Endothelial cell of umbilical vein (primary cell): Measurements from ENCODE around the gene RCOR2. TPM values are rescaled to one million over a fixed set of nuclear protein-coding genes. Genes with fewer than 3 reads are reported as not detected.

Experiments
- BruUV-seq: library from RNA; stranded (reverse); fragments of 400-500 nt; replicated peaks from 2 replicates; lab custom pipeline; 2021; lab: Mats Ljungman, UMichigan
- CTCF ChIA-PET: fragments of 300-600, 350-600 bp; sonication (Branson Sonifier 250); formaldehyde crosslinking; loops from one replicate; lab custom pipeline; 2021; ENCODE audit warnings: antibody characterized with exemption, inconsistent platforms; lab: Charles Lee
- POLR2A ChIA-PET: fragments of 300-600, 350-600 bp; sonication (Branson Sonifier 250); formaldehyde crosslinking; loops from one replicate; lab custom pipeline; 2021; ENCODE audit warnings: antibody characterized with exemption, inconsistent platforms; lab: Charles Lee
- DNase-seq: peaks from one replicate; pipeline ENCODE4 v3.0.0-alpha.2; 2011; ENCODE audit warnings: low read depth, low spot score
- FAIRE-seq: peaks from 2 replicates; lab custom pipeline; 2011; peaks lifted over from hg19 to GRCh38; lab: Jason Lieb, UNC
- H2AFZ ChIP-seq: 2 replicates; pipeline ENCODE4 v1.6.0; 2012; ENCODE audit warnings: low read depth, low read length, control low read depth, inconsistent platforms
- H3K27ac ChIP-seq: 2 replicates; pipeline ENCODE4 v1.5.1; 2011; ENCODE audit warnings: low read depth, mild to moderate bottlenecking, control low read depth, low read length, moderate library complexity; ENCODE audit not compliant: insufficient read depth
- H3K27me3 ChIP-seq, 2 experiments: 2 replicates each; pipeline versions ENCODE4 v1.6.0 to v1.6.1; 2011; ENCODE audit warnings: low read length in 2 of 2, mixed read lengths in 1 of 2; ENCODE audit not compliant: control insufficient read depth in 2 of 2, insufficient read depth in 2 of 2
- H3K36me3 ChIP-seq, 2 experiments: 2 replicates in 1 of 2; 3 replicates in 1 of 2; pipeline ENCODE4 v1.5.1; 2011; ENCODE audit warnings: low read length in 2 of 2, mild to moderate bottlenecking in 1 of 2, moderate library complexity in 1 of 2; ENCODE audit not compliant: control insufficient read depth in 2 of 2, insufficient read depth in 2 of 2; ENCODE audit errors: extremely low read depth in 1 of 2
- H3K4me1 ChIP-seq: 3 replicates; pipeline ENCODE4 v1.5.1; 2011; ENCODE audit warnings: mild to moderate bottlenecking, low read length; ENCODE audit not compliant: control insufficient read depth, insufficient read depth; ENCODE audit errors: extremely low read depth
- H3K4me2 ChIP-seq: 2 replicates; pipeline ENCODE4 v1.6.1; 2011; ENCODE audit warnings: low read length, control low read depth, mixed read lengths; ENCODE audit not compliant: insufficient read depth
- H3K4me3 ChIP-seq, 3 experiments: fragments of 200-600 bp in 1 of 3; sonication (generic), shearing (Covaris generic) in 1 of 3; replicated peaks in 1 of 3; 2 replicates each; pipeline ENCODE4 v1.5.1; 2011 to 2016; ENCODE audit warnings: control low read depth in 3 of 3, low read length in 3 of 3, mild to moderate bottlenecking in 2 of 3, inconsistent platforms in 1 of 3, low read depth in 1 of 3, moderate library complexity in 1 of 3; ENCODE audit not compliant: insufficient read depth in 1 of 3
- H3K79me2 ChIP-seq: 2 replicates; pipeline ENCODE4 v1.6.0; 2012; ENCODE audit warnings: low read length, inconsistent platforms; ENCODE audit not compliant: control insufficient read depth, insufficient read depth
- H3K9ac ChIP-seq: replicated peaks from 2 replicates; pipeline ENCODE3; 2011; ENCODE audit warnings: low read length, control low read depth; ENCODE audit not compliant: insufficient read depth; ENCODE audit errors: extremely low read depth
- H3K9me1 ChIP-seq: replicated peaks from 3 replicates; pipeline ENCODE4 v1.6.0; 2011; ENCODE audit warnings: mild to moderate bottlenecking, low read length; ENCODE audit not compliant: control insufficient read depth, insufficient read depth; ENCODE audit errors: extremely low read depth
- H3K9me3 ChIP-seq: replicated peaks from 2 replicates; pipeline ENCODE4 v1.5.1; 2012; ENCODE audit warnings: low read length, inconsistent platforms; ENCODE audit not compliant: control insufficient read depth, insufficient read depth
- H4K20me1 ChIP-seq: replicated peaks from 2 replicates; pipeline ENCODE3; 2011; ENCODE audit warnings: mild to moderate bottlenecking, low read length; ENCODE audit not compliant: control insufficient read depth, insufficient read depth; ENCODE audit errors: extremely low read depth
- EZH2 ChIP-seq: IDR thresholded peaks from 2 replicates; pipeline ENCODE4 v1.6.1; 2012; ENCODE audit warnings: borderline replicate concordance, low read depth, mild to moderate bottlenecking, moderate library complexity, low read length, inconsistent platforms; ENCODE audit not compliant: severe bottlenecking
- FOS ChIP-seq: IDR thresholded peaks from 2 replicates; pipeline ENCODE4 v1.6.1; 2011; ENCODE audit warnings: mild to moderate bottlenecking, low read length, moderate library complexity, borderline replicate concordance; ENCODE audit not compliant: insufficient read depth
- GATA2 ChIP-seq: IDR thresholded peaks from 2 replicates; pipeline ENCODE4 v1.7.0; 2011; ENCODE audit warnings: low read depth, mild to moderate bottlenecking, moderate library complexity, mixed read lengths, low read length; ENCODE audit not compliant: insufficient read length, insufficient read depth
- JUN ChIP-seq: IDR thresholded peaks from 2 replicates; pipeline ENCODE4 v1.6.1; 2011; ENCODE audit warnings: borderline replicate concordance, low read depth; ENCODE audit not compliant: insufficient read length, insufficient read depth
- MYC ChIP-seq: IDR thresholded peaks from one replicate; pipeline ENCODE4 v1.6.1; 2011; ENCODE audit warnings: mild to moderate bottlenecking, low read depth, low read length
- POLR2A ChIP-seq: IDR thresholded peaks from 2 replicates; pipeline ENCODE4 v1.6.1; 2012; ENCODE audit warnings: low read depth, mild to moderate bottlenecking, control low read depth, low read length
- POLR2AphosphoS5 ChIP-seq: IDR thresholded peaks from 2 replicates; pipeline ENCODE4 v1.6.1; 2012; ENCODE audit warnings: low read depth, mild to moderate bottlenecking, control low read depth, low read length, moderate library complexity; ENCODE audit not compliant: insufficient read depth
- dilution Hi-C: fragments of 300-500 bp; cut with MboI; formaldehyde crosslinking; loops from one replicate; pipeline ENCODE4 v1.15.0; 2019; ENCODE audit warnings: low sequenced_read_pairs; ENCODE audit not compliant: extremely low pct_ligation_motif_present
- intact Hi-C: fragments of 100-400 bp; cut with micrococcal nuclease; formaldehyde crosslinking; loops from one replicate; pipeline ENCODE4 v1.10.0; 2022
- polyA plus RNA-seq, 4 experiments: library from polyadenylated mRNA; depleted of rRNA in 3 of 4; stranded (reverse) in 3 of 4; unstranded in 1 of 4; fragments of >200 nt; gene quantifications; 2 replicates each; pipeline versions ENCODE4 v1.2.1 to v1.2.3, GENCODE V29; 2011 to 2012; ENCODE audit warnings: missing spikeins in 1 of 4
- total RNA-seq: library from RNA; stranded (reverse); gene quantifications from 2 replicates; pipeline ENCODE4 v1.2.3, GENCODE V29; 2021
- TF ChIP-seq, protein P1 (sequence below): IDR thresholded peaks from 2 replicates; pipeline ENCODE4 v1.6.1; 2011; ENCODE audit not compliant: insufficient read depth, insufficient read length
- TF ChIP-seq, protein P2 (sequence below), 2 donors: IDR thresholded peaks; 1 replicate in 1 of 2; 2 replicates in 1 of 2; pipeline ENCODE4 v1.5.1; 2011; ENCODE audit warnings: low read length in 2 of 2, mild to moderate bottlenecking in 2 of 2, moderate library complexity in 2 of 2, control low read depth in 1 of 2, inconsistent platforms in 1 of 2, low read depth in 1 of 2; ENCODE audit not compliant: insufficient read depth in 1 of 2; ENCODE audit errors: extremely low read depth in 1 of 2

Gene RCOR2
- total and polyA plus RNA-seq, 2 donors (not counting 3 experiments of a cell fraction or from before 2014, with no cell fraction given), result 0.13 to 0.63 TPM

- Histone ChIP-seq H3K4me3 (no peak overlapping the region), H3K9ac (no peak overlapping the region), H2AFZ (no peak overlapping the region), H3K4me1 (peaks cover 17% of the 10 kb centered on the region), H3K4me2 (no peak overlapping the region), H3K27ac (no peak overlapping the region), H3K36me3 (peaks cover 0 to 2% of the 10 kb centered on the region in 2 experiments), H3K9me3 (no peaks in the 10 kb centered on the region), H3K27me3 (no peaks in the 10 kb centered on the region), H4K20me1 (no peaks in the 10 kb centered on the region), H3K79me2 (peaks cover 63% of the 10 kb centered on the region), H3K9me1 (no peaks in the 10 kb centered on the region)
- BruUV-seq, result no TSS peak
- DNase-seq (peak; percentile 16), FAIRE-seq (peak; percentile 52)
- dilution Hi-C loops (no loop called here), intact Hi-C loops (no loop called here)
- TF ChIP-seq EZH2 (no peak), FOS (no peak), POLR2A (no peak), JUN (no peak), MYC (no peak), GATA2 (no peak), POLR2AphosphoS5 (no peak)
- TF ChIP-seq, protein P1, sequence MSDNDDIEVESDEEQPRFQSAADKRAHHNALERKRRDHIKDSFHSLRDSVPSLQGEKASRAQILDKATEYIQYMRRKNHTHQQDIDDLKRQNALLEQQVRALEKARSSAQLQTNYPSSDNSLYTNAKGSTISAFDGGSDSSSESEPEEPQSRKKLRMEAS, result no peak
- TF ChIP-seq, protein P2, sequence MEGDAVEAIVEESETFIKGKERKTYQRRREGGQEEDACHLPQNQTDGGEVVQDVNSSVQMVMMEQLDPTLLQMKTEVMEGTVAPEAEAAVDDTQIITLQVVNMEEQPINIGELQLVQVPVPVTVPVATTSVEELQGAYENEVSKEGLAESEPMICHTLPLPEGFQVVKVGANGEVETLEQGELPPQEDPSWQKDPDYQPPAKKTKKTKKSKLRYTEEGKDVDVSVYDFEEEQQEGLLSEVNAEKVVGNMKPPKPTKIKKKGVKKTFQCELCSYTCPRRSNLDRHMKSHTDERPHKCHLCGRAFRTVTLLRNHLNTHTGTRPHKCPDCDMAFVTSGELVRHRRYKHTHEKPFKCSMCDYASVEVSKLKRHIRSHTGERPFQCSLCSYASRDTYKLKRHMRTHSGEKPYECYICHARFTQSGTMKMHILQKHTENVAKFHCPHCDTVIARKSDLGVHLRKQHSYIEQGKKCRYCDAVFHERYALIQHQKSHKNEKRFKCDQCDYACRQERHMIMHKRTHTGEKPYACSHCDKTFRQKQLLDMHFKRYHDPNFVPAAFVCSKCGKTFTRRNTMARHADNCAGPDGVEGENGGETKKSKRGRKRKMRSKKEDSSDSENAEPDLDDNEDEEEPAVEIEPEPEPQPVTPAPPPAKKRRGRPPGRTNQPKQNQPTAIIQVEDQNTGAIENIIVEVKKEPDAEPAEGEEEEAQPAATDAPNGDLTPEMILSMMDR (IDR thresholded peaks at IDR 0.05; ENCODE audit: extremely low read depth in 1 of 2, insufficient read depth in 1 of 2, low read depth in 1 of 2, low read length in 2 of 2), result no peak
- ChIA-PET POLR2A (no interaction called here), CTCF (no interaction called here)
Observed at GRCh38 chr11:63868399-63869064, 48.4 kb downstream of the RCOR2 start.
